Choroid plexus epithelial cell (primary cell): ENCODE results near the gene E2F7.
A peak's percentile ranks its signal among the peaks of the same experiment; 100 is the strongest.
"Not testable (repeated sequence)": the region's sequence is repeated elsewhere in the genome, so short reads cannot be mapped to it uniquely, and the experiment has no call there.

Experiments
- DNase-seq: peaks from one replicate; pipeline ENCODE4 v3.0.0-alpha.2; 2010; ENCODE audit warnings: low read depth
- H3K4me3 ChIP-seq: 2 replicates; pipeline ENCODE4 v1.5.1; 2011; ENCODE audit warnings: low read depth, mild to moderate bottlenecking, control low read depth, low read length, moderate library complexity
- TF ChIP-seq, protein P1 (sequence below): conservative IDR thresholded peaks from 2 replicates; pipeline ENCODE4 v1.5.1; 2011; ENCODE audit warnings: low read depth, mild to moderate bottlenecking, control low read depth, inconsistent platforms, low read length, moderate library complexity

E2F7 gene

DNA sequence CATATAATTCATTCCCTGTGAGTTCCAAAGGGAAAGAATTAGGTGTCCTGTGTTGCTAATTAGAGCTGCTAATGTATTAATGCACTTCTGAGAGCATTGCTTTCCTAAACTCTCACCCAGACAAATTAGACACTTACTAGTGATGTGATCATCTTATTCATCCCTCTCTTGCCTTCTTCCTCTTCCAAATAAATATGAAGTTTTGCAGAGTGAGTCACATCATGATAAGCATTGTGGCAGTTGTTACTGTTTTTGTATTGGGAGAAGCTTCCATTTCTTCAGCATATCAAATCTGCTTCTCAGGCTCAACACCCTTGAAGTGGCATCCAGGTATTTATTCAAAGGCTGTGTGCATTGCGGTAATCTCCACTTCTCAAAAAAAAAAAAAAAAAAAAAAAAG is 37.3 kb upstream of the E2F7 start:
- peak; percentile 77 for DNase-seq
- H3K4me3 ChIP-seq: no peak overlapping the region
- TF ChIP-seq, protein P1, sequence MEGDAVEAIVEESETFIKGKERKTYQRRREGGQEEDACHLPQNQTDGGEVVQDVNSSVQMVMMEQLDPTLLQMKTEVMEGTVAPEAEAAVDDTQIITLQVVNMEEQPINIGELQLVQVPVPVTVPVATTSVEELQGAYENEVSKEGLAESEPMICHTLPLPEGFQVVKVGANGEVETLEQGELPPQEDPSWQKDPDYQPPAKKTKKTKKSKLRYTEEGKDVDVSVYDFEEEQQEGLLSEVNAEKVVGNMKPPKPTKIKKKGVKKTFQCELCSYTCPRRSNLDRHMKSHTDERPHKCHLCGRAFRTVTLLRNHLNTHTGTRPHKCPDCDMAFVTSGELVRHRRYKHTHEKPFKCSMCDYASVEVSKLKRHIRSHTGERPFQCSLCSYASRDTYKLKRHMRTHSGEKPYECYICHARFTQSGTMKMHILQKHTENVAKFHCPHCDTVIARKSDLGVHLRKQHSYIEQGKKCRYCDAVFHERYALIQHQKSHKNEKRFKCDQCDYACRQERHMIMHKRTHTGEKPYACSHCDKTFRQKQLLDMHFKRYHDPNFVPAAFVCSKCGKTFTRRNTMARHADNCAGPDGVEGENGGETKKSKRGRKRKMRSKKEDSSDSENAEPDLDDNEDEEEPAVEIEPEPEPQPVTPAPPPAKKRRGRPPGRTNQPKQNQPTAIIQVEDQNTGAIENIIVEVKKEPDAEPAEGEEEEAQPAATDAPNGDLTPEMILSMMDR: no peak

DNA sequence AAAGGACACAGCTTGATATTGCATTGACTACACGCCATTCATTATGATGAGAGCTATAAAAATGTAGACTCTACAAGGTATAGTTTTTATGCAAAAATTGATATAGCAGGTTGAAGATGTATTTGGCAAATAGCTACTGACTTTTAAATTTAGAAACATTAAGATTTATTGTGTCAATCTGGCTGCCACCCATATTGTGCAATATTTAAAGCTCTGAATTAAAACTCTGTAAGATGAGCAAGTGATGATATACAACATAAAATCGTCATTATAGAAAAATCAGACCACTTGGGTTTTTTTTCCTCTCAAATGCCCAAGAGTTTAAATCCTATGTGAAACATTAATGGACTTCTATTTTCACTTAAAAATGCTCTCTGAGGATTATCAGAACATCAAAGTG is 36.8 kb upstream of the E2F7 start:
- H3K4me3 ChIP-seq: no peak overlapping the region
- DNase-seq: no peak
- TF ChIP-seq, protein P1: no peak

DNA sequence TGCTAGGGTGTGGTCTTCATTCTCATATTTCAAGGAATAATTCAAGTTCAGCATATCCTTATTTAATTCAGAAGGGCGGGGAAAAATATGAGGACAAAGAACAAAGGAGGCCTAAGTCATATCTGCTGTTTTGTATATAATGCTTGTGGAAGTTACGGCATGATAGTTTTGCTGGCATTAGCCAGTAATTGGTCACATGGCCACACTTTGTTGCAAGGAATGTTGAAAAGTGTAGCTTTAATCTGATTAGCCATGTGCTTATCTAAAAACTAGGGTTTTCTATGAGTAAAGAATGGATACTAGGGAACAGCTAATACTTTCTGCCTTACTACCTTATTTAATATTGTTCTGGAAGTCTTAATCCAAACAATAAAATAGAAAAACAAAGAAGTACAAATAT is 34.4 kb upstream of the E2F7 start:
- TF ChIP-seq, protein P1: no peak
- no peak overlapping the region for H3K4me3 ChIP-seq
- no peak for DNase-seq

DNA sequence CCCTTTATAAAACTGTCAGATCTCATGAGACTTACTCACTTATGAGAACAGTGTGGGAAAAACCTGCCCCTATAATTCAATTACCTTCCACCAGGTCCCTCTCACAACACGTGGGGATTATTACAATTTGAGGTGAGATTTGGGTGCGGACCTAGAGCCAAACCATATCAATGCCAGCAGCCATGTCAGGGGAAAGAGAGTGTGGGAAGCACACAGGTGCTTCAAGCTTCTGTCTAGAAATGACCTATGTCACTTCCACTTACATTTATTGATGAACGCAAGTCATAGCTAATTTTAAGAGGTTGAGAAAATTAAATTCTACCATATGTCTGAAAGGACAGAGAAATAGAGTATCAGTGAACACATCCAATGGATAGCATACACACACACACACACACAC is 32.5 kb upstream of the E2F7 start:
- TF ChIP-seq, protein P1: no peak
- DNase-seq: no peak
- no peak overlapping the region for H3K4me3 ChIP-seq

DNA sequence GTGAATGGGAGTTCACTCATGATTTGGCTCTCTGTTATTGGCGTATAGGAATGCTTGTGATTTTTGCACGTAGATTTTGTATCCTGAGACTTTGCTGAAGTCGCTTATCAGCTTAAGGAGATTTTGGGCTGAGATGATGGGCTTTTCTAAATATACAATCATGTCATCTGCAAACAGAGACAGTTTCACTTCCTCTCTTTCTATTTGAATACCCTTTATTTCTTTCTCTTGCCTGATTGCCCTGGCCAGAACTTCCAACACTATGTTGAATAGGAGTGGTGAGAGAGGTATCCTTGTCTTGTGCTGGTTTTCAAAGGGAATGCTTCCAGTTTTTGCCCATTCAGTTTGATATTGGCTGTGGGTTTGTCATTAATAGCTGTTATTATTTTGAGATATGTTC is 26.9 kb upstream of the E2F7 start:
- not testable (repeated sequence) for H3K4me3 ChIP-seq, DNase-seq

DNA sequence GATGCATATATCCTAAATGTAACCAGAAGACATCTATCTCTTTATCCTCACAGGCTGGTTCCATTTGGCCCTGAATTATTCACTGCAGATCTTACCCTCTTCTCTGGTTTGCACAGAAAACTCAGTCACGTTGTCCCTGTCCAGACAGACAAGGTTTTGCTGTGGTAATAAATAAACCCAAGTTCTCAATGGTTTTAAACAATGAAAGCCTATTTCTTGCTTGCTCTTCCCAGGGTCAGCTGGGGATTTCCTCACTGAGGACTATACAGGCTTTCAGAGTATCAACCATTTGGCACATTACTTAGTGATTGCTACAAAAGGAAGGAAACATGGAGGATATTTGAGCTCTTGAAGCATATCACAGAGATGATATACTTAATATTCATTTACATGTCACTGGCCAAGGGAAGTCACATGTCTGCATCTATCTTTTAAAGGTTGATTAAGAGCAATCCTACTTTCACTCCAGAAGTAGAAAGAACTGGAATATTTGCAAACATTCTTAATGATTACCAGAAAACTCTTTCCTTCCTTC is 24.4 kb upstream of the E2F7 start:
- no peak for DNase-seq
- H3K4me3 ChIP-seq: no peak overlapping the region
- TF ChIP-seq, protein P1: no peak

DNA sequence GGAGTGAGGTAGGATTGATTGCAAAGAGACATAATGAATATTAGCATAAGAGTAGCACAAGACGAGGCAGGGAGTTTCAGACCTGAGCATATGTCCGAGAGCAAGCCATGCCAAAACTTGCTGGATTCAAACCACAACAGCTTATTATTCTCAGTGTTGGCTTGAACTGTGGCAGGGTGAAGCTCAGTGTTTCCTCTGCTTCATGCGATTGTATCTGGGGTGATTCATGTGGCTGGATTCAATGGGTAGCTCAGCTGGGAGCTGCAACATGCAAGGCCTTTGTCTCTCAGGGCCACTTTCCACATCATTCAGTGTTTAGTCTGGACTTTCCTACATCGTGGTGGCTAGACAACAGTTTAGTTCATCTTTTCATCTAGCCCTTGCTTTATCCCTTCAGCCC is 22.1 kb upstream of the E2F7 start:
- TF ChIP-seq, protein P1: no peak
- peak; percentile 71 for DNase-seq
- no peak overlapping the region for H3K4me3 ChIP-seq
